Midbrain (tissue), 1 donor: Measurements from ENCODE around the gene CRTC3.
"Not testable (repeated sequence)": the region's sequence is repeated elsewhere in the genome, so short reads cannot be mapped to it uniquely, and the experiment has no call there.

Source experiments
- DNase-seq: peaks from one replicate; lab custom pipeline; 2025; lab: John Stamatoyannopoulos, UW

The CRTC3 gene, protein sequence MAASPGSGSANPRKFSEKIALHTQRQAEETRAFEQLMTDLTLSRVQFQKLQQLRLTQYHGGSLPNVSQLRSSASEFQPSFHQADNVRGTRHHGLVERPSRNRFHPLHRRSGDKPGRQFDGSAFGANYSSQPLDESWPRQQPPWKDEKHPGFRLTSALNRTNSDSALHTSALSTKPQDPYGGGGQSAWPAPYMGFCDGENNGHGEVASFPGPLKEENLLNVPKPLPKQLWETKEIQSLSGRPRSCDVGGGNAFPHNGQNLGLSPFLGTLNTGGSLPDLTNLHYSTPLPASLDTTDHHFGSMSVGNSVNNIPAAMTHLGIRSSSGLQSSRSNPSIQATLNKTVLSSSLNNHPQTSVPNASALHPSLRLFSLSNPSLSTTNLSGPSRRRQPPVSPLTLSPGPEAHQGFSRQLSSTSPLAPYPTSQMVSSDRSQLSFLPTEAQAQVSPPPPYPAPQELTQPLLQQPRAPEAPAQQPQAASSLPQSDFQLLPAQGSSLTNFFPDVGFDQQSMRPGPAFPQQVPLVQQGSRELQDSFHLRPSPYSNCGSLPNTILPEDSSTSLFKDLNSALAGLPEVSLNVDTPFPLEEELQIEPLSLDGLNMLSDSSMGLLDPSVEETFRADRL

DNA sequence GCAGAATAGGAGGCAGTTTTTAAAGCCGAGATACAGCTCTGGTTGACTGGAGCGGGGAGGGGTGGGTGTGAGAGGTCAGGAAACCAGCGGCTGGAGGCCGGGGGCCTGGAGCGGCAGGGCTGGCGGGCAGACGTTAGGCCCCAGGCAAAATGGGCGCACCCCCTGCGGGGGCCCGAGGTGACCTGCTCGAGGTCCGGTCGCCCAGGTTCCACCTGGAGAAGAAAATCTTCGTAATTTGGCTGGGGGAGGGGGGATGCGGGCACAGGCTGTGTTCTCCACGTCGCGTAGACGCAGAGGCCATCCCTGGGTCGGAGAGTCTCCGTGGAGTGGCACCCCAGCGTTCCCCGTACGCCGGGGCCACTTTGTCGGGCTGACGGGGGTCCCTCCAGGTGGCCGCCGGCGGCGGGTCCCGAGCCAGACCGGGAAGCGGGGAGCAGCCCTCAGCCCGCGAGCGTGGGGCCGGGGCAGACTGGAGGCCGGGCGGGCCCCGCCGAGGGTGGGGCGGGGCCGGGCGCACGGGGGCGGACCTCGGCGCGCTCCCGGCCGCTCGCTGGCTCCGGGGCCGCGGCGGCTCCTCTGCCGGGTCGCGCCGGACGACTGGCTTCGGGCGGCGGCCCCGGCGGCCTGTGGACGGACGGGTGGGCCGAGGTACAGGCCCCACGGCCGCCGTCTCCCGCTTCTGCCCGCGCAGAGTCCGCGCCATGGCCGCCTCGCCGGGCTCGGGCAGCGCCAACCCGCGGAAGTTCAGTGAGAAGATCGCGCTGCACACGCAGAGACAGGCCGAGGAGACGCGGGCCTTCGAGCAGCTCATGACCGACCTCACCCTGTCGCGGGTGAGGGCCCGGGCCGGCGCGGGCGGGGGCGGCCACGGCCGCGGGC, at the start of gene CRTC3:
CRTC3 (plus strand) TSS at position 553 of the 879 bp plus-strand sequence; CDS start at position 702, 149 bp downstream.
- peak; percentile 56 for DNase-seq

- DNase-seq = no peak
Observed at GRCh38 chr15:90481023-90481422, 48.7 kb upstream of the CRTC3 start.

DNA sequence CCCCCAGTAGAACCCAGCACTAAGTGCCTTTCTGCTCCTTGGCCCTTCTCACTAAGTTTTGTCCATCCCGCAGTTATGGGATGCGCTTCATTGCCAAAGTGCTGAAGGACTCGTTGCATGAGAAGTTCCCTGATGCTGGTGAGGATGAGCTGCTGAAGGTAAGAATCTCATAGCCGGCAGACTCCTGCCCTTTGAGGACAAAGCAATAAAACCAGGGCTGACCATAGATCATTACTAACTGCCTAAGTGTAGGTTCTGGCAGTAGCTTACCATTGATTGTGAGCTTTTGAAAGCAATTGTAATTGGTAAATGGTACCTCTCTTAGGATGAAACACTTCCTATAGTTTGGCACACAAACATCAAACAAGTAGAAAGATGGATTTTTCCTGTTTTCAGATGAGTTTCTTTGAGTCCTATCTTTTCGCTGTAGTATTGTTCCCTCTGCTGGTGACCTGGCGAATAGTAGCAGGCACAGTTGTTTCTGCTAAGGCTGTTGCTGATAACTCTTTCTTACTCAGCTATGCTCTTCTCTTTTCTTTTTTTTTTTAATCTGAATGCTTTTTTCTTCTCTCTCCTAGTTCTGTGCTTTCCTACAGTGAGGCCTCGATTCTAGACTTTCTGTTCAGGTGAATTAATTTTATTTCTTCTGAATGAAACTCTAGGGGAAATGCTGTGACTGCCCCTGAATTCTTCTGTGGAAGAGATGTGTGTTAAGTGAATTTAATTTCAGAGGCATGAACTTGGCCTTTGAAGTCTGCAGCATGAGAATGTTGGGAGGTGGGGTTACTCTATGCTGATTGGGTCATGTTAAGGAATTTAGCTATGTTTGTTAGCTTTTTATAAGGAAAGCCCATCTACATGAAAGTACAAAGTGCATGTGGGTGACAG, 47.4 kb upstream of the CRTC3 start:
- peak; percentile 81 for DNase-seq

DNA sequence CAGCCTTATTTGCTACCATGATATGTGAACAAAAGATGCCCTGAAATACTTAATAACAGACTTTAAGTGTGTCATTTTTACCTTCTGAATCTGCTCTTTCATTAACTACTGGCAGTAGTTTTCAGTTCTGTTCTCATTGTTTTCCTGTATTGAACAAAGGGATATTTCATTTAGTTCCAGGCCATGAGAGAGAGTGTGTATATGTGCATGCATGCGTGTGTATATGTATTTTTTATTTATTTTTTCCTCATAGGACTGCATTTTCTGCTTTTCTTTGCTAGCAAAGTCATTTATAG, 46.8 kb upstream of the CRTC3 start:
- peak; percentile 29 for DNase-seq

- DNase-seq = no peak
Observed at GRCh38 chr15:90483637-90484036, 46.1 kb upstream of the CRTC3 start.

GRCh38 chr15:90487186-90487585, 42.5 kb upstream of the CRTC3 start:
- DNase-seq = no peak

- no peak for DNase-seq
Observed at GRCh38 chr15:90489514-90489913, 40.2 kb upstream of the CRTC3 start.

- no peak for DNase-seq
Observed at GRCh38 chr15:90489944-90490343, 39.8 kb upstream of the CRTC3 start.

DNA sequence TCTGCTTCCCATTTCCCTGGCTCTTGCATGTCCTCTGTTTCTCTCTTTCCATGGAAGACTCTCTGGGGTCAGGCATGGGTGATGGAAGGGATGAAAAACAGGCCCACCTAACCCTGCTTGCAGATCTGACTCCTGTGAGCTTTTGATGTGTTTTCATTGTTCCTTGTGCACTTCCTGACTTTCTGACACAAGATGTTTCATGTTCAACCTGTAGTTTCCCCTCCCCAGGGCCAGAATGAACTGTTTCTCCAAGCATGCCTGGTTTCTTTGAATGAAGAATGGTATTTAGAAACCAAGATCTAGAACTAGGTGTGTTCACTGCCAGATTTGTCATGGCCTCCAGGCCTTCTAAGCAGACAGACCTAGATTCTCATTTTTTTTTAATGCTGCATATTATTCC, 36.1 kb upstream of the CRTC3 start:
- DNase-seq = no peak

DNA sequence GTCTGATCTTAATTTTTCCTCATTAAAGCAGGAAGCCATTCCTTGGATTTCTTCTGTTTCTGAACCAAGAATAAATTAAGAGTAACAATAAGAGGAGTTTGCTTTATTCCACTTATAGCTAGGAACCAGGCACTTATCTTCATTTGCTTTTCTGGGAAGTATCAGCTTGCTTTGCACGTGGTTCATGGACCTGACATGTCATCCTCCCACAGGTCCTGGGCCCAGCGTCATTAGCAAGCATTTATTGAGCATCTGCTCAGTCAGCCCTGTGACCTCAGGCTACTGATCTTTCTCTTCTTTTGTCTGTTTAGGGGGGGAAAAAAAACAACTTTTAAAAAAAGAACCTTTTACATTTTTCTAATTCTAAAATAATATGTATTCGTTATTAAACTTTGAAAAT, 34.7 kb upstream of the CRTC3 start:
- no peak for DNase-seq

- DNase-seq = no peak
Observed at GRCh38 chr15:90496791-90497190, 32.9 kb upstream of the CRTC3 start.

DNA sequence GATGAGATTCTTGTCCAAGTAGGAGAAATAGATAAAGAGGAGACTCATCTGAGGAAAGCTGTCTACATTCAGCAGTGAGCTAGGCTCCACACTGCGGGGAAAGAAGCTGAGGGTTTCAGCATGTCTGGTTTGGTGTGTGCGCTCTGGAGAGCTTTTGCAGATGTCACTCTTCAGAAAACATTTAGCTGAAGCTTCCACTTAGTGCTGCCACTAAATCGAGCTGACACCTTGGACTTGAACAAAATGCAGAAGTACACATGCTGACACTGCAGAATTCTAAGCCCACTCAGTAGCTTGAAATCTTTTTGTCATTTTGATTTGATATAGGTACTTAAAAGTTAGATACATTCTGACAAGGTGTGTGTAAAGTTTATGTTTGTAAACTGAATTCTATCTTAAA, 32.3 kb upstream of the CRTC3 start:
- DNase-seq = no peak

DNA sequence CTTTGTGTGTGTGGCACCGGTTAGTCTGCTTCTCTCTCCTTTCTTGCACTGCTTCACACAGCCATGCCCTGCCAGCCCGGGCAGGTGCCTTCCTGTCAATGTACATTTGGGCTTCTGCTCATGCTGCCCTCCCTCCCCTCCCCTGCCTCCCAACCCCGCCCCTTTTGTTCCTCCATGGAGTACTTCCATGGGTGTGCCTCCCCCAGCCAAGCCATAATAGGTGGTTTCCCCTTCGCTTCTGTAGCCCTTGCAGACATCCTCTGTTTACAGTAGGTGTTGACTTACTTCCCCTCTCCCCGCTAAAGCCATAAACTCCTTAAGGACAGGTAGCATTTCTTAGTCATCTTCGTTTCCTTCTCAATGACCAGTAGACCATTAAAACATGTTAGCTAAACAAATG, 31.8 kb upstream of the CRTC3 start:
- no peak for DNase-seq

DNA sequence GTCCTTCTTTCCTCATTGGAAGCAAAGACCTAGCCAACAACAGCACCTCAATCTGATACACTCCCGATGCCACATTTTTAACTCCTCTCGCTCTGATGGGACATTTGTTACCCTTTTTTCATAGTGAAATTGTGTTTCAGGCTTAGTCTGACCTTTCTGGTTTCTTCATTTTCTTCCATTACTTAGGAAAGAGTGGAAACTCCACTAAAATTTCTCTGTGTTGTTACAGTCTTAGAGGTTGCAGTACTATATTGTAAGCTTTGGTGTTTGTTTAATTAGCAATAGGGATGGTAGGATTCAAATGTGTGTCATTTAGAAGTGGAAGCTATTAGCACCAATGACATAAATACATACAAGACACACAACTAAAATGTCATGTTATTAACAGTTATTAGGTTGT, 29.6 kb upstream of the CRTC3 start:
- DNase-seq = no peak

- no peak for DNase-seq
Observed at GRCh38 chr15:90501898-90502297, 27.8 kb upstream of the CRTC3 start.

DNA sequence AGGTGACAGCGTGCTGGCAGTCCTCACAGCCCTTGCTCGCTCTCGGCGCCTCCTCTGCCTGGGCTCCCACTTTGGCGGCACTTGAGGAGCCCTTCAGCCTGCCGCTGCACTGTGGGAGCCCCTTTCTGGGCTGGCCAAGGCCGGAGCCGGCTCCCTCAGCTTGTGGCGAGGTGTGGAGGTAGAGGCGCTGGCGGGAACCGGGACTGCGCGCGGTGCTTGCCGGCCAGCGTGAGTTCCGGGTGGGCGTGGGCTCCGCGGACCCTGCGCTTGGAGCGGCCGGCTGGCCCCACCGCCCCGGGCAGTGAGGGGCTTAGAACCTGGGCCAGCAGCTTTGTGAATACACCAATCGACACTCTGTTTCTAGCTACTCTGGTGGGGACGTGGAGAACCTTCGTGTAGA, 18.9 kb upstream of the CRTC3 start:
- DNase-seq = not testable (repeated sequence)

DNA sequence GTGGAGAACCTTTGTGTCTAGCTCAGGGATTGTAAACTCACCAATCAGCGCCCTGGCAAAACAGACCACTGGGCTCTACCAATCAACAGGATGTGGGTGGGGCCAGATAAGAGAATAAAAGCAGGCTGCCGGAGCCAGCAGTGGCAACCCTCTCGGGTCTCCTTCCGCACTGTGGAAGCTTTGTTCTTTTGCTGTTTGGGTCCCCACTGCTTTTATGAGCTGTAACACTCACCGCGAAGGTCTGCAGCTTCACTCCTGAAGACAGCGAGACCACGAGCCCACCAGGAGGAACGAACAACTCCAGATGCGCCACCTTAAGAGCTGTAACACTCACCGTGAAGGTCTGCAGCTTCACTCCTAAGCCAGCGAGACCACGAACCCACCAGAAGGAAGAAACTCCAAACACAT, 18.5 kb upstream of the CRTC3 start:
- not testable (repeated sequence) for DNase-seq

- no peak for DNase-seq
Observed at GRCh38 chr15:90512276-90512675, 17.4 kb upstream of the CRTC3 start.

DNA sequence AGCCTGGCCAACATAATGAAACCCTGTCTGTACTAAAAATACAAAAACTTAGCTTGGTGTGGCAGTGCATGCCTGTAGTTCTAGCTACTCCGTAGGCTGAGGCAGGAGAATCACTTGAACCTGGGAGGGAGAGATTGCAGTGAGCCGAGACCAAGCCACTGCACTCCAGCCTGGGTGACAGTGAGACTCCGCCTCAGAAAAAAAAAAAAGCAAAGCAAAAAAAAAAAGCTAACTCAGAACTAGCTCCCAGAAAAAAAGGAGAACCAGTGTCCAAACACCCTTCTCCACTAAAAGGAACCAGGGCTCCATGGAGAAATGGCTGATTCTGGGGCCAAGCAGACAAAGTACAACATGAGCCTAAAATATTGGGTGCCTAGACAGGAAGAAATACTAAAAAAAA, 16.7 kb upstream of the CRTC3 start:
- no peak for DNase-seq

GRCh38 chr15:90513448-90513847, 16.3 kb upstream of the CRTC3 start:
- DNase-seq = no peak

DNA sequence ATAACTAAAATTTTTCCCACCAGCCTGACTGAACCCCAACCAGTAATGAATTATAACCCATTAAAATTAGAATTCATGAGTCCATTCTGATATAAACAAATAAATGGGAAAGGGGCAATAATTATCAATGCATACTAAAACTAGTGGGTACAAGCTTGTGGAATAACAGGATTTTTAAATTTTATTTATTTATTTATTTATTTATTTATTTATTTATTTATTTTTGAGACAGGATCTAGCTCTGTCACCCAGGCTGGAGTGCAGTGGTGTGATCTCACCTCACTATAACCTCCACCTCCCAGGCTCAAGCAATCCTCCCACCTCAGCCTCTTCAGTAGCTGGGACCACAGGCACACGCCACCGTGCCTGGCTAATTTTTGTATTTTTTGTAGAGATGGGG, 15.8 kb upstream of the CRTC3 start:
- DNase-seq = not testable (repeated sequence)

GRCh38 chr15:90519688-90520087, 10.0 kb upstream of the CRTC3 start:
- no peak for DNase-seq
